Tibial nerve (tissue), 3 donors: ENCODE measurements around the gene FHAD1.

Experiments used
- CTCF ChIP-seq, 5 experiments: fragments of 200-600 bp in 3 of 5; fragments of 450-650 bp in 2 of 5; sonication (generic) in 3 of 5; IDR thresholded peaks; one replicate each; pipeline ENCODE4 v1.5.1; 2016 to 2019; ENCODE audit warnings: antibody characterized with exemption in 5 of 5, mild to moderate bottlenecking in 3 of 5, moderate library complexity in 2 of 5
- POLR2A ChIP-seq, 2 donors: fragments of 450-650 bp; IDR thresholded peaks; one replicate each; pipeline ENCODE4 v1.6.1; 2017; ENCODE audit warnings: antibody characterized with exemption in 2 of 2, mild to moderate bottlenecking in 2 of 2, moderate library complexity in 2 of 2

- TF ChIP-seq CTCF (IDR thresholded peaks at IDR 0.05) (no peak), POLR2A (IDR thresholded peaks at IDR 0.05) (no peak)
Measured at GRCh38 chr1:15370781-15371520, 123.9 kb downstream of the FHAD1 start.
